ENCODE measurements around the gene DNAAF5. TPM values are rescaled to one million over a fixed set of nuclear protein-coding genes. Genes with fewer than 3 reads are reported as not detected.

DNAAF5 gene
- 10 to 100 TPM in 1 of 2 donors, 1 to 10 TPM in 1; 7.8 to 14.6 TPM for polyA plus RNA-seq

DNA sequence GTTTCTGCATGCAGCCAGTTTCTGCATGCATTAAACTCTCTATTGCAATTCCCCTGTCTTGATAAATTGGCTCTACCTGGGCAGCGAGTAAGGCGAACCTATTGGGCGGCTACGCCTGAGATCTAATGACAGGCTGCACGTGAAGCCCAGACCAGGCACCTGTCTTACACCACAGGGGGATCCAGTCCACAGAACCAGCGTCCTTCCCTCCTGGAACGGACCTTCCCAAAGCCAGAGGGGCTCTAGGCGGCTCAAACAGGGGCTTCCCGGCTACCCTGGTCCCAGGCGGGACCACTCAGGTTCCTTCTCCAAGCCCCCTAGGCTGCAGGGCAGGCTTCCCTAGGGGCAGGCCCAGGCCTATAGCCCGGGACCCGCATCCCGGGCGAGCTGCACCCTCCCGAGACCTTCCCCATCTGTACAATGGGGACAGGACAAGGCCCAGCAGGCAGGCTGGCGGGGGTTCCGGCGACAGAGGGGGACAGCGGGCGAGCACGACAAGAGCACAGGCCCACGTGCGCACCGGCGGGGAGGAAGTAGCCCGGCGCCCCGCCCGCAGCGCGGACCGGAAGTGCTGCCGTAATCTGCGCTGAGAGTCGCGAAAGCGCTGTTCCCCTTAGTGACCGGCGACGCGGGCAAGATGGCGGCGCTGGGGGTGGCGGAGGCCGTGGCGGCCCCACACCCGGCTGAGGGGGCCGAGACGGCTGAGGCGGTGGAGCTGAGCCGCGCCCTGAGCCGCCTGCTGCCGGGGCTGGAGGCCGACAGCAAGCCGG, at the start of gene DNAAF5:
DNAAF5 (plus strand) TSS at position 616 of the 770 bp plus-strand sequence; CDS start at position 638, 22 bp downstream.
- Histone ChIP-seq H3K36me3 (ENCODE audit: control insufficient read depth in 2 of 2, insufficient read depth in 2 of 2, low read length in 1 of 2) (peaks cover 0 to 10% of the 10 kb centered on the region in 2 donors), H3K4me1 (ENCODE audit: control insufficient read depth in 2 of 2, insufficient read depth in 2 of 2, low read length in 1 of 2) (peaks cover 5 to 10% of the 10 kb centered on the region in 2 donors), H3K27me3 (ENCODE audit: control insufficient read depth in 1 of 2, insufficient read depth in 2 of 2, low read length in 2 of 2) (no peaks in the 10 kb centered on the region), H3K27ac (ENCODE audit: low read depth in 2 of 2, low read length in 1 of 2) (peak within 1 kb of the TSS; percentile 62 to 79), H3K9me3 (ENCODE audit: control insufficient read depth in 2 of 2, insufficient read depth in 1 of 2, low read depth in 1 of 2, low read length in 1 of 2) (no peaks in the 10 kb centered on the region), H3K4me3 (ENCODE audit: low read depth in 1 of 2, low read length in 2 of 2) (peak within 1 kb of the TSS; percentile 86 to 93)
- WGBS, 2 donors, result 4 to 15% methylated on average over 35 to 56 of the region's 56 CpGs

DNA sequence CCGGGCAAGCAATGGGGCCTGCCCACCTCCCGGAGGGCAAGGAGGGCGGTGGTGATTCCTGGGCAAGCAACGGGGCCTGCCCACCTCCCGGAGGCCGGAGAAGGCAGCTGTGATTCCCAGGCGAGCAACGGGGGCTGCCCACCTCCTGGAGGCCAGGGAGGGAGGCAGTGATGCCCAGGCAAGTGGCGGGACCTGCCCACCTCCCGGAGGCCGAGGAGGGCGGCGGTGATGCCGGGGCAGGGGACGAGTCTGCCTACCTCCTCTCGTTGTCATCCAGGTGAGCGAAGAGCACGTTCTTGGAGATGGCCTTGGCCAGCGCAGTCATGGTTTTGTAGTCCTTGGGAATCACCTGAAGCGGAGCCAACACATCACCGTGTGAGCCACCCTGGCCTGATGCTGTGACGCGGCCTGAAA, 49.5 kb upstream of the DNAAF5 start:
- no peaks in the 10 kb centered on the region for H3K9me3 ChIP-seq (ENCODE audit: control insufficient read depth in 2 of 2, insufficient read depth in 1 of 2, low read depth in 1 of 2, low read length in 1 of 2)
- peaks cover 4 to 15% of the 10 kb centered on the region in 2 donors for H3K36me3 ChIP-seq (ENCODE audit: control insufficient read depth in 2 of 2, insufficient read depth in 2 of 2, low read length in 1 of 2)
- H3K27ac ChIP-seq (ENCODE audit: low read depth in 2 of 2, low read length in 1 of 2), result no peak overlapping the region
- H3K4me3 ChIP-seq (ENCODE audit: low read depth in 1 of 2, low read length in 2 of 2), result no peak overlapping the region
- no peaks in the 10 kb centered on the region for H3K4me1 ChIP-seq (ENCODE audit: control insufficient read depth in 2 of 2, insufficient read depth in 2 of 2, low read length in 1 of 2)
- no peaks in the 10 kb centered on the region for H3K27me3 ChIP-seq (ENCODE audit: control insufficient read depth in 1 of 2, insufficient read depth in 2 of 2, low read length in 2 of 2)
- 94 to 95% methylated on average over 17 to 23 of the region's 23 CpGs for WGBS, 2 donors

DNA sequence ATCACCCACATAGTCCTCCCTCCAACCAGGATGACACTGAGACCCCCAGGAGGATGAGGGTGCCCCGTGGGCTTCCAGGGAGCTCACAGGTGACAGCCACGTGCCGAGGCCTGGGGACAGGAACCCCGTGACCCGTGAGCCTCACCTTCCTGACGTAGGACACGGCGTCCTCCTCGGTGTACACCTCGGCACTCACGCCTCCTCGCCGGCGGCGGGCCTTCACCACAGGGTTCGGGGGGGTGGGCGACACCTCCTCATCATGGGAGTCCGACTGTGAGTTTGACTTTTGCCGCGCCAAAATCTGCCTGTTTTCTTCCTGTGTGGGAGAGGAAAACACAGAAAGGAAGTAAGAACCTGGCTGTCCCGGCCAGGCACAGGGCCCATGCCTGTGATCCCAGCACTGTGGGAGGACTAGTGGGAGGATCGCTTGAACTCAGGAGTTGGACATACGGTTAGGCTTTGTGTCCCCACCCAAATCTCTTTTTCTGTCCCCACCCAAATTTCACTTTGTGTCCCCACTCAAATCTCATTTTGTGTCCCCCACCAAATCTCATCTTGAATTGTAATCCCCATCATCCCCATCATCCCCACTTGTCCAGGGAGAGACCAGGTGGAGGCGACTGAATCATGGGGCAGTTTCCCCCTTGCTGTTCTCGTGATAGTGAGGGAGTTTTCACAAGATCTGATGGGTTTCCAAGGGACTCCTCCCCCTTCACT, 45.9 kb upstream of the DNAAF5 start:
- Histone ChIP-seq H3K4me1 (ENCODE audit: control insufficient read depth in 2 of 2, insufficient read depth in 2 of 2, low read length in 1 of 2) (no peaks in the 10 kb centered on the region), H3K27ac (ENCODE audit: low read depth in 2 of 2, low read length in 1 of 2) (no peak overlapping the region), H3K4me3 (ENCODE audit: low read depth in 1 of 2, low read length in 2 of 2) (no peak overlapping the region), H3K27me3 (ENCODE audit: control insufficient read depth in 1 of 2, insufficient read depth in 2 of 2, low read length in 2 of 2) (no peaks in the 10 kb centered on the region), H3K36me3 (ENCODE audit: control insufficient read depth in 2 of 2, insufficient read depth in 2 of 2, low read length in 1 of 2) (peaks cover 4 to 23% of the 10 kb centered on the region in 2 donors), H3K9me3 (ENCODE audit: control insufficient read depth in 2 of 2, insufficient read depth in 1 of 2, low read depth in 1 of 2, low read length in 1 of 2) (no peaks in the 10 kb centered on the region)
- 96 to 97% methylated on average over 25 of the region's 25 CpGs for WGBS, 2 donors

DNA sequence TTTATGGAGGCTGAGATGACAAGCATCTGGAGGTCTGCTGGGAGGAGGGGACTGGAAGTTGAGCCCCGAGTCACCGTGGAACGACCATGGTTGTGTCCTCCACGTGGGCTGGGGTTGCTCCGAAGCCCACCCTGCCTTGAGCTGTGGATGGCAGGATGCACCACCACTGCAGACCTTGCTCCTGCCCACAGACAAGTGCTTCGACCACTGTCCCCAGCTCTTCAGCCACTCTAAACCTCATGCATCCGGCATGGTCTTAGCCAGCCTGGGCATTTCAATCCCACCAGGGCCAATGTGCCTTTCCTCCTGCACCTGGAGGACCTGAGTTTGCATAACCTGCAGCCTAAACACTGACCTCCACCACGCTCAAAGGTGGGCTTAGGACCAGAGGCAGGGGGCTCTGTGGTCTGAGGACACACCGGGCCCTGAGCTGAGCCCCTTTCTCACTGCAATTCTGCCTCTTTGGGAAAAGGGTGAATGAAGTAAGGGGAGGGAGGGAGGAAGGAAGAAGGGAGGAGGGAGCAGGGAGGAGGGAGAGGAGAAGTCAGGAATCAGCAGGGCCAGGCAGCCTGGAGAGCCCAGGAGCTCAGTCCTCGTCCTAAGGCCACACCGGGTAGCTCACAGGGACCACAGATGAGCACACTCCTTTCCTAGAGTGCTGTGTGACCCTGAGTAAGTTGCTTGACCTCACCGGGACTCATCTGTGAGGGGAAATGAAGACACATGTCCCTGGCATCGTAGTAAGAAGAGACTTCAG, 44.8 kb upstream of the DNAAF5 start:
- WGBS, 2 donors, result 95% methylated on average over 13 of the region's 13 CpGs

DNA sequence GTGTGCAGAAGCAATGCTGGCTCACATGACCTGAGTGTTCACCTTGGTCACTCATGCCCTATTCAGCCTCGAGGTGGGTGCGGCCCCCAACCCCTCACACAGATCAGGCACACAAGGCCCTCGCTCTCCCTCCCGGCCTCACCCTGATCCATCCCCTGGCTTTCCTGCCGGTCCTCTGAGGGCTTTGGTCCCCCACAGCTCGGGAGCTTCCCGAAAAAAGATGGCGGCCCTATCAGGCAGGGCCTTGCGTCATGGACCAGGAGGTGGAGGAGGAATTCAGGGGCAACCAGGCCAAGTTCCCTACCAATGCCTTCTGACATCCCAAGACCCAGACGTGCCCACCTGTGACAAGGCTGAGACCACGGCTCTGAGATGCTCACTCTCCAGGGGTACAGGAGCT, 43.7 kb upstream of the DNAAF5 start:
- WGBS, 2 donors, result 97% methylated on average over 11 of the region's 11 CpGs
- peaks cover 0 to 16% of the 10 kb centered on the region in 2 donors for H3K36me3 ChIP-seq (ENCODE audit: control insufficient read depth in 2 of 2, insufficient read depth in 2 of 2, low read length in 1 of 2)

More for the DNA sequence above, 44.8 kb upstream of the DNAAF5 start:
- Histone ChIP-seq H3K4me3 (ENCODE audit: low read depth in 1 of 2, low read length in 2 of 2) (no peak overlapping the region), H3K27me3 (ENCODE audit: control insufficient read depth in 1 of 2, insufficient read depth in 2 of 2, low read length in 2 of 2) (no peaks in the 10 kb centered on the region), H3K36me3 (ENCODE audit: control insufficient read depth in 2 of 2, insufficient read depth in 2 of 2, low read length in 1 of 2) (peaks cover 4 to 21% of the 10 kb centered on the region in 2 donors), H3K9me3 (ENCODE audit: control insufficient read depth in 2 of 2, insufficient read depth in 1 of 2, low read depth in 1 of 2, low read length in 1 of 2) (no peaks in the 10 kb centered on the region), H3K27ac (ENCODE audit: low read depth in 2 of 2, low read length in 1 of 2) (no peak overlapping the region), H3K4me1 (ENCODE audit: control insufficient read depth in 2 of 2, insufficient read depth in 2 of 2, low read length in 1 of 2) (no peaks in the 10 kb centered on the region)

DNA sequence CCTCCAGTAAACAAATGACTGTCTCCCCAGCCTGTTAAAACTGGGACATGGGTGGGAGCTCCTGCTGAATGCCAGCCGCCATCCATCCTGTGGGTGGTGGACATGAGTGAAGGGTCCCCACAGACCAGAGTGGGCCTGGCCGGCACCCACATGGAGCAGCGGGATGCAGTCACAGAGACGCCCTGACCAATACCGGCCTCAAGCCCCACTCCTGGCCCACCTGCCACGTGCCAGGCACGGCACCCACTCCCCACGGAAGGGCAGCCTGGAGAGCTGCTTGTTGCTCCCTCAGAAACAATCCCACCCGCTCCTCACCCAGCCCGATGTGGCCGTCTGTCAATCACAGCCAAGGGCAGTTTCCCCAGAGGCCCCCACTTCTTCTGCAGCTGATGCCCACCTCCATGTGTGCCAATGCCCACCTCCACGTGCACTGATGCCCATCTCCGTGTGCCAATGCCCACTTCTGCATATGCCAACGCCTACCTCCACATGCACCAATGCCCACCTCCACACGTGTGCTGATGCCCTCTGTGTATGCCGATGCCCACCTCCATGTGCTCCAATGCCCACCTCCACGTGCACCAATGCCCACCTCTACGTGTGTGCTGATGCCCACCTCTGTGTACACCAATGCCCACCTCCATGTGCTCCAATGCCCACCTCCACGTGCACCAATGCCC, 42.8 kb upstream of the DNAAF5 start:
- Histone ChIP-seq H3K9me3 (ENCODE audit: control insufficient read depth in 2 of 2, insufficient read depth in 1 of 2, low read depth in 1 of 2, low read length in 1 of 2) (peaks cover 0 to 4% of the 10 kb centered on the region in 2 donors), H3K36me3 (ENCODE audit: control insufficient read depth in 2 of 2, insufficient read depth in 2 of 2, low read length in 1 of 2) (peaks cover 0 to 16% of the 10 kb centered on the region in 2 donors), H3K27me3 (ENCODE audit: control insufficient read depth in 1 of 2, insufficient read depth in 2 of 2, low read length in 2 of 2) (no peaks in the 10 kb centered on the region), H3K27ac (ENCODE audit: low read depth in 2 of 2, low read length in 1 of 2) (no peak overlapping the region), H3K4me1 (ENCODE audit: control insufficient read depth in 2 of 2, insufficient read depth in 2 of 2, low read length in 1 of 2) (no peaks in the 10 kb centered on the region), H3K4me3 (ENCODE audit: low read depth in 1 of 2, low read length in 2 of 2) (no peak overlapping the region)
- 97 to 99% methylated on average over 19 of the region's 19 CpGs for WGBS, 2 donors

More for the DNA sequence above, 43.7 kb upstream of the DNAAF5 start:
- H3K9me3 ChIP-seq (ENCODE audit: control insufficient read depth in 2 of 2, insufficient read depth in 1 of 2, low read depth in 1 of 2, low read length in 1 of 2), result no peaks in the 10 kb centered on the region
- H3K27me3 ChIP-seq (ENCODE audit: control insufficient read depth in 1 of 2, insufficient read depth in 2 of 2, low read length in 2 of 2), result no peaks in the 10 kb centered on the region
- no peak overlapping the region for H3K4me3 ChIP-seq (ENCODE audit: low read depth in 1 of 2, low read length in 2 of 2)
- H3K4me1 ChIP-seq (ENCODE audit: control insufficient read depth in 2 of 2, insufficient read depth in 2 of 2, low read length in 1 of 2), result no peaks in the 10 kb centered on the region
- no peak overlapping the region for H3K27ac ChIP-seq (ENCODE audit: low read depth in 2 of 2, low read length in 1 of 2)

DNA sequence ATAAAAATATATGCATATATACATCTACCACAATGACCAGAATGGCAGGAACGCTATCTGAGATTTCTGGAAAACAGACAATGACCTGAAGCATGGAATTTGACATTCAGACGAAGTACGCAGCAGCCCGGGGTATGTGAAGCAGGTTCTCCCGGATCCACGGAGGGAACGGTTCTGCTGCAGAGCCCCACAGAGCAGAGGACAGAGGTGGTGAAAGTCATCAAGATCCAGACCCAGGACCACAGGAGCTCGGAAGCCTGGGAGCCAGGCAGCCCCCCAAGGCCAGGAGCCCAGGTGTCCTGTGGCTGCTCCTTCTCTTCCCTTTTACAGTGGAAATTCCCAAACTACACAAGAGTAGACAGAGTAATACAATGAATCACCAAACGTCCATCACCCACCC, 42.1 kb upstream of the DNAAF5 start:
- H3K27me3 ChIP-seq (ENCODE audit: control insufficient read depth in 1 of 2, insufficient read depth in 2 of 2, low read length in 2 of 2), result no peaks in the 10 kb centered on the region
- peaks cover 0 to 15% of the 10 kb centered on the region in 2 donors for H3K36me3 ChIP-seq (ENCODE audit: control insufficient read depth in 2 of 2, insufficient read depth in 2 of 2, low read length in 1 of 2)
- H3K4me1 ChIP-seq (ENCODE audit: control insufficient read depth in 2 of 2, insufficient read depth in 2 of 2, low read length in 1 of 2), result no peaks in the 10 kb centered on the region
- no peak overlapping the region for H3K4me3 ChIP-seq (ENCODE audit: low read depth in 1 of 2, low read length in 2 of 2)
- H3K27ac ChIP-seq (ENCODE audit: low read depth in 2 of 2, low read length in 1 of 2), result no peak overlapping the region
- peaks cover 0 to 4% of the 10 kb centered on the region in 2 donors for H3K9me3 ChIP-seq (ENCODE audit: control insufficient read depth in 2 of 2, insufficient read depth in 1 of 2, low read depth in 1 of 2, low read length in 1 of 2)
- 93 to 98% methylated on average over 9 of the region's 9 CpGs for WGBS, 2 donors

DNA sequence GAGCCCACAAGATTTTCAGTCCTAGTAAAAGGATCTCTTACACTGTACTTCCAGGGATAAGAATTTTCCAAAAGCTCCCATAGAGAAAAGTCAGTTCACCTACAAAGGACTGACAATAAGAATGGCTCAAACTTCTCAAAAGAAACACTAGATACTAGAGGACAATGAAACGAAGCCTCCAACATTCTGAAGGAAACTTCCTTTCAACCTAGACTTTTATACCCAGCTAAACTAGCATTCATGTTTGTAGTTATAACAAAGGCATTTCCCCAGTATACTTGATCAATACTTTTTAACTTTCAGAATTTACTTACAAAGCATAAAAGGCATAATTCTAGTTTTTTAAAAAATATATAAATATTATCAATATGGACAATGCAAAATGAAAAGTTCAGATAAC, 41.0 kb upstream of the DNAAF5 start:
- 97% methylated on average over 1 of the region's 1 CpG for WGBS, 2 donors
- peaks cover 0 to 4% of the 10 kb centered on the region in 2 donors for H3K9me3 ChIP-seq (ENCODE audit: control insufficient read depth in 2 of 2, insufficient read depth in 1 of 2, low read depth in 1 of 2, low read length in 1 of 2)
- H3K27ac ChIP-seq (ENCODE audit: low read depth in 2 of 2, low read length in 1 of 2), result no peak overlapping the region
- H3K27me3 ChIP-seq (ENCODE audit: control insufficient read depth in 1 of 2, insufficient read depth in 2 of 2, low read length in 2 of 2), result no peaks in the 10 kb centered on the region
- H3K4me1 ChIP-seq (ENCODE audit: control insufficient read depth in 2 of 2, insufficient read depth in 2 of 2, low read length in 1 of 2), result no peaks in the 10 kb centered on the region
- no peak overlapping the region for H3K4me3 ChIP-seq (ENCODE audit: low read depth in 1 of 2, low read length in 2 of 2)
- H3K36me3 ChIP-seq (ENCODE audit: control insufficient read depth in 2 of 2, insufficient read depth in 2 of 2, low read length in 1 of 2), result peaks cover 0 to 8% of the 10 kb centered on the region in 2 donors

Data from esophagus (tissue), 2 donors.